Kidney glomerular epithelial cell (primary cell): ENCODE data around the gene DLG5.

Source experiments
- DNase-seq: peaks from one replicate; lab custom pipeline; 2025; lab: John Stamatoyannopoulos, UW

The DLG5 gene

GRCh38 chr10:77843264-77843663, 83.3 kb downstream of the DLG5 start:
- DNase-seq, result no peak

- no peak for DNase-seq
Observed at GRCh38 chr10:77842652-77843212, 83.8 kb downstream of the DLG5 start.

GRCh38 chr10:77841711-77842375, 84.7 kb downstream of the DLG5 start:
- DNase-seq, result peak; percentile 28

GRCh38 chr10:77840636-77841035, 85.9 kb downstream of the DLG5 start:
- no peak for DNase-seq

- DNase-seq, result no peak
Observed at GRCh38 chr10:77837925-77838595, 88.5 kb downstream of the DLG5 start.

GRCh38 chr10:77837248-77837924, 89.2 kb downstream of the DLG5 start:
- DNase-seq, result no peak

GRCh38 chr10:77836299-77836820, 90.2 kb downstream of the DLG5 start:
- no peak for DNase-seq

- DNase-seq, result no peak
Observed at GRCh38 chr10:77835669-77836086, 90.9 kb downstream of the DLG5 start.

- no peak for DNase-seq
Observed at GRCh38 chr10:77834943-77835668, 91.4 kb downstream of the DLG5 start.

GRCh38 chr10:77834540-77834939, 92.0 kb downstream of the DLG5 start:
- no peak for DNase-seq

- no peak for DNase-seq
Observed at GRCh38 chr10:77833792-77834191, 92.8 kb downstream of the DLG5 start.

GRCh38 chr10:77833225-77833624, 93.3 kb downstream of the DLG5 start:
- DNase-seq, result no peak

GRCh38 chr10:77832238-77832637, 94.3 kb downstream of the DLG5 start:
- no peak for DNase-seq

- no peak for DNase-seq
Observed at GRCh38 chr10:77829356-77829755, 97.2 kb downstream of the DLG5 start.

GRCh38 chr10:77828377-77828776, 98.2 kb downstream of the DLG5 start:
- DNase-seq, result no peak

- no peak for DNase-seq
Observed at GRCh38 chr10:77827366-77827765, 99.2 kb downstream of the DLG5 start.

GRCh38 chr10:77825965-77826364, 100.6 kb downstream of the DLG5 start:
- no peak for DNase-seq

- DNase-seq, result no peak
Observed at GRCh38 chr10:77824908-77825307, 101.6 kb downstream of the DLG5 start.

GRCh38 chr10:77823811-77824542, 102.6 kb downstream of the DLG5 start:
- DNase-seq, result peak; percentile 56

- no peak for DNase-seq
Observed at GRCh38 chr10:77821551-77821950, 105.0 kb downstream of the DLG5 start.

- DNase-seq, result no peak
Observed at GRCh38 chr10:77821036-77821435, 105.5 kb downstream of the DLG5 start.
